Retinal pigment epithelial cell (primary cell): ENCODE data around the gene UBE2B.

Experiments used
- DNase-seq: peaks from one replicate; pipeline ENCODE4 v3.0.0-alpha.2; 2010; ENCODE audit warnings: low read depth
- H3K4me3 ChIP-seq: 2 replicates; pipeline ENCODE4 v1.5.1; 2011; ENCODE audit warnings: mild to moderate bottlenecking, low read length, control low read depth, moderate library complexity
- CTCF ChIP-seq: conservative IDR thresholded peaks from 2 replicates; pipeline ENCODE4 v1.5.1; 2011; ENCODE audit warnings: low read depth, low read length, control low read depth, inconsistent platforms

UBE2B gene

DNA sequence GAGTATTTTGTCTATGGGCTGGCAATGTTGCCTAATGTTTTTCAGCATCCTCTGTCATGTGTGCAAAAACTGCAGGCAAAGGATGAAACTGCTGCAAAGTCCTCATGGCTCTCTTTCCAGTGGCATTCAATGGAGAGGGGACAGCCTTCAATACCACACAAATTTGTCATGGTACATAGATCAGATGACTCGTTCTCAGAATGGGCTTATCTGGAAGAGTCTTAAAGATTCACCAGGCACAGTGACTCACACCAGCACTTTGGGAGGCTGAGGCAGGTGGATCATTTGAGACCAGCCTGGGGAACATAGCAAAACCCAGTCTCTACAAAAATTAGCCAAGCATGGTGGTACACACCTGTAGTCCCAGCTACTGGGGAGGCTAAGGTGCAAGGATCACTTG is 35.0 kb downstream of the UBE2B start:
- no peak overlapping the region for H3K4me3 ChIP-seq
- TF ChIP-seq CTCF = no peak
- DNase-seq = no peak

DNA sequence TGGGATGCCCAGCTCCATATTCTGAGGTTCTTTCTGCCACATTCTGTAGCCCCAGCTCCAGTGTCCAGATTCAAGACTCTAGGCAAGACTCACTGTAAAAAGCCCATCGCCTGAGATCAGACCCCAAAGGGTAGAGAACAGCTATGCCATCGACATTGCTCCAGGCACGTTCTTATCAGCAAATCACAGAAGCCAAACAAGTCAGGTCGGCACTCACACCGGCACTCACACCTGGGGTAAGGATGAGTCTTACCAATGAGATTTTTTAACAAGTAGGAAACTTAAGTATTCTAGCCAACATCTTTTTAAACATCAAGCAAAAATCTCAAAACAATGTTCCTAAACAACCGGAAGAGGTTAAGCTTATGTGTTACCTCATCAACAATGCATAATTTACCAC is 38.0 kb downstream of the UBE2B start:
- H3K4me3 ChIP-seq = no peak overlapping the region
- DNase-seq = no peak
- TF ChIP-seq CTCF = no peak

- DNase-seq = no peak
- TF ChIP-seq CTCF = no peak
- H3K4me3 ChIP-seq = peak overlapping the region; percentile 63
Observed at GRCh38 chr5:134410822-134411221, 39.5 kb downstream of the UBE2B start.

DNA sequence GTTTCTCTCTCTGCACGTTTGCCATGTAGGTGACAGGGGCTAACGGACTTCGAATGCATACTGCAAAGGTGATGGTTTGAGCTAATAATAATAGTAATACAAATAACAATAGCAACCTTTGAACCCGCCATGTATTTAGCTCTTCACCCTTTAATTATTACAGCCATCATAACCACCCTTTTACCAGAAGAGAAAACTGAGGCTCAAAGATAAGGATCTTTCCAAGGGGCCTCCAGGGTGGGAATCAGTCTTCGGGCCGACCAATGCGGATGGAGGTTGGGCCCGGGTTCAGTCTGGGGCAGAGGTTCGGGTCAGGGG is 39.8 kb downstream of the UBE2B start:
- peak overlapping the region; percentile 63 for H3K4me3 ChIP-seq
- no peak for DNase-seq
- TF ChIP-seq CTCF = no peak

- peak; percentile 66 for TF ChIP-seq CTCF
- H3K4me3 ChIP-seq = peak within 1 kb of the TSS; percentile 63
- peak; percentile 44 for DNase-seq
Observed at GRCh38 chr5:134411546-134412266, 40.3 kb downstream of the UBE2B start, which contains the start of gene CDKN2AIPNL. Gene CDKN2AIPNL, minus strand, starts transcription at chr5:134411881. Its CDS starts 27 bp downstream, at chr5:134411854.

DNA sequence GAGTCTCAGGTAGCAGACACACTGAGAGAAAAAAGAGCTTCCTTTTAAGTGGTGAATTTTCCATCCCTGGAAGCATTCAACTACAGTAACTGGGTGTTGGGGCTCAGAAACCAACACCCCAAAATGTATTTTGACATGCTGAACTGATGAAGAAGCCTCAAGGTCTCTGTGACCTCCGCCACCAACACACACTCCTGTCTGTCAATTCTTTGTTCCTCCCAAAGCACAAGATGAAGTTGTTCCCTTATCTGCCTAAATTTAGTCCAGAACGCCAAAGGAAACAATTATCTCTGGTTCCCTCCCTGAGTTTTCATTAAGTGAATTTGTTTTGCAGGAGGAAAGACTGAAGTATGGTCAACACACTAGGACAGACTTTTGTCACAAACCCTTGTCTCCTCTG is 41.7 kb downstream of the UBE2B start:
- no peak for DNase-seq
- no peak overlapping the region for H3K4me3 ChIP-seq
- no peak for TF ChIP-seq CTCF

DNA sequence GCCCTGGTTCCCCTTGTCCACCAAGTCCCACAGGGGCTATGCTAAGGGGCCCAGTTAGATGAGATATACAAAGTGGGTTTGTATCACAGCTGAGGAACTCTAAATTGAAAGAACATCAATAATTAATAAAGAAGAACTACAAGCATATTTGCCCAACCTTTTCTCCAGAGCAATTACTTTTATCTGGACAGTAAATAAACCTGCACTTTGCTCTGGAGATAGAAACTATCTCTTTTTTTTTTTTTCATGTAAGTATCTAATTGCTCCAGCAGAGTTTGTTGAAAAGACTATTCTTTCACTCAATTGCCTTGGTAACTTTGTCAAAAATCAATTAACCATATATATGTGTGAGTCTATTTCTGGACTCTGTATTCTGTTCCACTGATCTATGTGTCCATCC is 46.3 kb downstream of the UBE2B start:
- no peak for DNase-seq
- H3K4me3 ChIP-seq = no peak overlapping the region
- TF ChIP-seq CTCF = no peak
